IPS DF 4.7 (cell line): ENCODE data around the gene EP300.
"Not testable (repeated sequence)": the region's sequence is repeated elsewhere in the genome, so short reads cannot be mapped to it uniquely, and the experiment has no call there.

Experiments
- DNase-seq: peaks from one replicate; pipeline ENCODE4 v3.0.0-alpha.2; 2013; ENCODE audit warnings: low spot score; ENCODE audit errors: extremely low read depth

Gene EP300

GRCh38 chr22:41078931-41079330, 13.5 kb upstream of the EP300 start:
- DNase-seq = no peak

- DNase-seq = no peak
These were observed 6.5 kb upstream of the EP300 start for GRCh38 chr22:41085842-41086241.

GRCh38 chr22:41091132-41092022, 1.0 kb upstream of the EP300 start:
- peak; percentile 80 for DNase-seq

GRCh38 chr22:41092847-41093411, 537 bp downstream of the EP300 start:
- no peak for DNase-seq

- no peak for DNase-seq
These were observed 1.7 kb downstream of the EP300 start for GRCh38 chr22:41094041-41094593.

- DNase-seq = no peak
These were observed 4.0 kb downstream of the EP300 start for GRCh38 chr22:41096391-41096790.

- DNase-seq = no peak
These were observed 4.4 kb downstream of the EP300 start for GRCh38 chr22:41096841-41097240.

GRCh38 chr22:41099036-41099435, 6.6 kb downstream of the EP300 start:
- DNase-seq = no peak

- DNase-seq = no peak
These were observed 14.0 kb downstream of the EP300 start for GRCh38 chr22:41106122-41106968.

- not testable (repeated sequence) for DNase-seq
These were observed 14.6 kb downstream of the EP300 start for GRCh38 chr22:41106969-41107325.

GRCh38 chr22:41110968-41111367, 18.6 kb downstream of the EP300 start:
- DNase-seq = no peak

- no peak for DNase-seq
These were observed 23.9 kb downstream of the EP300 start for GRCh38 chr22:41116342-41116741.

GRCh38 chr22:41117127-41117965, 25.0 kb downstream of the EP300 start:
- DNase-seq = no peak

- DNase-seq = no peak
These were observed 30.8 kb downstream of the EP300 start for GRCh38 chr22:41123151-41123550.

GRCh38 chr22:41124086-41124485, 31.7 kb downstream of the EP300 start:
- no peak for DNase-seq

GRCh38 chr22:41127451-41127850, 35.1 kb downstream of the EP300 start:
- DNase-seq = no peak

- no peak for DNase-seq
These were observed 36.2 kb downstream of the EP300 start for GRCh38 chr22:41128606-41129005.

GRCh38 chr22:41132550-41132949, 40.2 kb downstream of the EP300 start:
- DNase-seq = no peak

- DNase-seq = no peak
These were observed 48.1 kb downstream of the EP300 start for GRCh38 chr22:41140365-41140957.

- not testable (repeated sequence) for DNase-seq
These were observed 53.5 kb downstream of the EP300 start for GRCh38 chr22:41145921-41146320.
